ENCODE data around the gene TAF3. TPM values are rescaled to one million over a fixed set of nuclear protein-coding genes. Genes with fewer than 3 reads are reported as not detected.

TAF3 gene
- total and polyA plus RNA-seq, 7 donors = 3.0 to 12.2 (median 5.2) TPM

GRCh38 chr10:8059191-8059936 lies 241.1 kb downstream of the TAF3 start:
- Histone ChIP-seq H3K27me3 (peaks cover 20 to 98% (median 58%) of the 10 kb centered on the region in 3 donors), H3K27ac (no peak overlapping the region), H3K9me3 (no peaks in the 10 kb centered on the region), H3K36me3 (no peaks in the 10 kb centered on the region), H3K4me1 (peaks cover 0 to 15% (median 13%) of the 10 kb centered on the region in 4 donors), H3K4me3 (no peak overlapping the region)
- intact Hi-C loops (cut with DNase I) = no loop called here
- TF ChIP-seq EP300 (IDR thresholded peaks at IDR 0.05) (no peak), POLR2AphosphoS5 (IDR thresholded peaks at IDR 0.05) (no peak), POLR2A (IDR thresholded peaks at IDR 0.05) (no peak)
- TF ChIP-seq, protein P1, sequence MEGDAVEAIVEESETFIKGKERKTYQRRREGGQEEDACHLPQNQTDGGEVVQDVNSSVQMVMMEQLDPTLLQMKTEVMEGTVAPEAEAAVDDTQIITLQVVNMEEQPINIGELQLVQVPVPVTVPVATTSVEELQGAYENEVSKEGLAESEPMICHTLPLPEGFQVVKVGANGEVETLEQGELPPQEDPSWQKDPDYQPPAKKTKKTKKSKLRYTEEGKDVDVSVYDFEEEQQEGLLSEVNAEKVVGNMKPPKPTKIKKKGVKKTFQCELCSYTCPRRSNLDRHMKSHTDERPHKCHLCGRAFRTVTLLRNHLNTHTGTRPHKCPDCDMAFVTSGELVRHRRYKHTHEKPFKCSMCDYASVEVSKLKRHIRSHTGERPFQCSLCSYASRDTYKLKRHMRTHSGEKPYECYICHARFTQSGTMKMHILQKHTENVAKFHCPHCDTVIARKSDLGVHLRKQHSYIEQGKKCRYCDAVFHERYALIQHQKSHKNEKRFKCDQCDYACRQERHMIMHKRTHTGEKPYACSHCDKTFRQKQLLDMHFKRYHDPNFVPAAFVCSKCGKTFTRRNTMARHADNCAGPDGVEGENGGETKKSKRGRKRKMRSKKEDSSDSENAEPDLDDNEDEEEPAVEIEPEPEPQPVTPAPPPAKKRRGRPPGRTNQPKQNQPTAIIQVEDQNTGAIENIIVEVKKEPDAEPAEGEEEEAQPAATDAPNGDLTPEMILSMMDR (IDR thresholded peaks at IDR 0.05) = no peak
- no peak for DNase-seq
- 57 to 58% methylated on average over 16 of the region's 16 CpGs for WGBS, 2 donors

- Histone ChIP-seq H3K27me3 (peaks cover 12 to 92% (median 51%) of the 10 kb centered on the region in 3 donors), H3K4me1 (peaks cover 0 to 7% (median 5%) of the 10 kb centered on the region in 4 donors), H3K9me3 (no peaks in the 10 kb centered on the region), H3K4me3 (no peak overlapping the region), H3K27ac (no peak overlapping the region), H3K36me3 (no peaks in the 10 kb centered on the region)
- intact Hi-C loops (cut with DNase I) = no loop called here
- no peak for DNase-seq
- TF ChIP-seq, protein P1 (IDR thresholded peaks at IDR 0.05) = no peak
- TF ChIP-seq POLR2A (IDR thresholded peaks at IDR 0.05) (no peak), POLR2AphosphoS5 (IDR thresholded peaks at IDR 0.05) (no peak), EP300 (IDR thresholded peaks at IDR 0.05) (no peak)
- 16 to 43% methylated on average over 15 of the region's 15 CpGs for WGBS, 2 donors
These were observed 241.9 kb downstream of the TAF3 start for GRCh38 chr10:8060010-8060703.

- Histone ChIP-seq H3K9me3 (no peaks in the 10 kb centered on the region), H3K36me3 (no peaks in the 10 kb centered on the region), H3K4me3 (no peak overlapping the region), H3K4me1 (peaks cover 0 to 1% (median 0%) of the 10 kb centered on the region in 4 donors), H3K27me3 (peaks cover 7 to 87% (median 45%) of the 10 kb centered on the region in 3 donors), H3K27ac (no peak overlapping the region)
- TF ChIP-seq POLR2AphosphoS5 (IDR thresholded peaks at IDR 0.05) (no peak), POLR2A (IDR thresholded peaks at IDR 0.05) (no peak), EP300 (IDR thresholded peaks at IDR 0.05) (no peak)
- TF ChIP-seq, protein P1 (IDR thresholded peaks at IDR 0.05) = no peak
- intact Hi-C loops (cut with DNase I) = no loop called here
- 23 to 57% methylated on average over 10 of the region's 10 CpGs for WGBS, 2 donors
- DNase-seq = no peak
These were observed 242.4 kb downstream of the TAF3 start for GRCh38 chr10:8060704-8061121.

DNA sequence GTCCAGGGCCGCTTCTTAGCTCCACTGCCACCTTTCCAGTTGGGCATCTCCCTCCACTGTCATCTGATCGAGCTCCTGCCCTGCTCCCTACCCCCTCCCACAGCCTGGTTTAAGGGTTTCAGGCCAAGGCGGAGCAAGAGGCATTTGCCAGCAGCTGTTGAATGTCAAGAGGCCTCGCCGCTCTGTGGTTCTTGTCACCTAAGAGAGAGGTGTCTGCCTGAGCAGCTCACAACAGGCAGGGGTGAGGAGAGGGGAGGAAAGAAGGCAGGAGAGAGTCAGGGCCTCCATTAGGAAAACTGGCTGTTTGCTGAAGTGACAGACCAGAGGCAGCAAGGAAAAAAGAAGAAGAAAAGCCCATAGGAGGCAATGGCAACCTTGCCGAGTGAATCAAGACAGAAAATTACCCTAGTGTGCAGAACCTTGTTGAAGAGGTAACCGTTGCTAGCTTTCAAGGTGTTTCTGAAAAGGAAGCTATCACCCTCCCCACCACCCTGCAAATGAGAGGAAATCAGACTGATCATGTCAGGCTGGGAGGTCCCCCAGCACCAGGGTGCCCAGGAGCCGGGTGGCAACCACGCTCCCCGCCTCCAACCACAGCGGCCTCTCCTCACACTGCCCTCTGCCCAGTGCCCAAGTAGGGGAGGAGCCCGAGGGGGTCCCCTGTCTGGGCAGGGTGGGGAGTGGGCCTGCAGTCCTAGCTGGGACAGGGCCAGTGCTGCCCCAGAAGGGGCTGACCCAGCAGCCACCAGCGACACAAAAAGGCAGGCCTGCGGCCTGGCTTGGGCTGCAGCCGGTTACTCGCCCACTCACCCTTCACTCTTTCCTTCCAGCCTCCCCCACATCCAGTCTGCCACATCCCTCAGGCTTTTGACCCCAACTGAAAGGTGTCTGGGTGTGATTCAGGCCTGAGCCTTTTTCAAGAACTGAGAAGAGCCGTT lies 243.2 kb downstream of the TAF3 start:
- intact Hi-C loops (cut with DNase I) = no loop called here
- Histone ChIP-seq H3K27ac (no peak overlapping the region), H3K27me3 (peaks cover 2 to 85% (median 37%) of the 10 kb centered on the region in 3 donors), H3K36me3 (no peaks in the 10 kb centered on the region), H3K9me3 (no peaks in the 10 kb centered on the region), H3K4me1 (no peaks in the 10 kb centered on the region), H3K4me3 (no peak overlapping the region)
- WGBS, 2 donors = 64 to 74% methylated on average over 17 of the region's 17 CpGs
- DNase-seq = no peak
- no peak for TF ChIP-seq POLR2AphosphoS5 (IDR thresholded peaks at IDR 0.05)
